Inflammatory macrophage (primary cell): ENCODE measurements around the gene FLYWCH2.
"Not testable (repeated sequence)": the region's sequence is repeated elsewhere in the genome, so short reads cannot be mapped to it uniquely, and the experiment has no call there.

Experiments used
- DNase-seq, 2 donors: peaks; one replicate each; pipeline ENCODE4 v3.0.0-alpha.2; 2020 to 2022

Gene FLYWCH2

GRCh38 chr16:2914233-2914632 lies 31.2 kb downstream of the FLYWCH2 start:
- DNase-seq = no peak

GRCh38 chr16:2915196-2915929 lies 32.3 kb downstream of the FLYWCH2 start:
- DNase-seq = no peak

GRCh38 chr16:2919511-2920255 lies 36.7 kb downstream of the FLYWCH2 start:
- peak; percentile 67 to 72 for DNase-seq

- no peak for DNase-seq
Measured at GRCh38 chr16:2923481-2923880, 40.5 kb downstream of the FLYWCH2 start.

- DNase-seq = no peak
Measured at GRCh38 chr16:2924901-2925755, 42.1 kb downstream of the FLYWCH2 start.

- no peak for DNase-seq
Measured at GRCh38 chr16:2925951-2926649, 43.1 kb downstream of the FLYWCH2 start.

GRCh38 chr16:2926650-2926999 lies 43.6 kb downstream of the FLYWCH2 start:
- no peak for DNase-seq

GRCh38 chr16:2927010-2927646 lies 44.1 kb downstream of the FLYWCH2 start:
- peak; percentile 93 for DNase-seq

- DNase-seq = not testable (repeated sequence)
Measured at GRCh38 chr16:2928151-2928550, 45.1 kb downstream of the FLYWCH2 start.

- DNase-seq = no peak
Measured at GRCh38 chr16:2928796-2929195, 45.8 kb downstream of the FLYWCH2 start.

- DNase-seq = no peak
Measured at GRCh38 chr16:2929693-2930092, 46.7 kb downstream of the FLYWCH2 start.

- DNase-seq = no peak
Measured at GRCh38 chr16:2930236-2930635, 47.2 kb downstream of the FLYWCH2 start.

- DNase-seq = not testable (repeated sequence)
Measured at GRCh38 chr16:2931231-2931914, 48.4 kb downstream of the FLYWCH2 start.

- no peak for DNase-seq
Measured at GRCh38 chr16:2933136-2933535, 50.1 kb downstream of the FLYWCH2 start.

GRCh38 chr16:2933701-2934100 lies 50.7 kb downstream of the FLYWCH2 start:
- DNase-seq = no peak

GRCh38 chr16:2934450-2934849 lies 51.4 kb downstream of the FLYWCH2 start:
- DNase-seq = no peak

- DNase-seq = no peak
Measured at GRCh38 chr16:2936436-2937011, 53.5 kb downstream of the FLYWCH2 start.

GRCh38 chr16:2937170-2937569 lies 54.2 kb downstream of the FLYWCH2 start:
- DNase-seq = no peak

- DNase-seq = no peak
Measured at GRCh38 chr16:2938206-2938605, 55.2 kb downstream of the FLYWCH2 start.

GRCh38 chr16:2939968-2940367 lies 57.0 kb downstream of the FLYWCH2 start:
- DNase-seq = no peak

- DNase-seq = no peak
Measured at GRCh38 chr16:2942045-2942444, 59.0 kb downstream of the FLYWCH2 start.
